ENCODE data around the gene IMMT. TPM values are rescaled to one million over a fixed set of nuclear protein-coding genes. Genes with fewer than 3 reads are reported as not detected.

Gene IMMT
- total RNA-seq, 4 donors from 2014 or later, result 46.9 to 59.7 (median 56.1) TPM

- no peak for TF ChIP-seq CTCF (IDR thresholded peaks at IDR 0.05; ENCODE audit: low read depth)
Observed at GRCh38 chr2:86194751-86195054, 559 bp downstream of the IMMT start.

GRCh38 chr2:86193901-86194567 lies 1.2 kb downstream of the IMMT start:
- TF ChIP-seq CTCF (IDR thresholded peaks at IDR 0.05; ENCODE audit: low read depth), result no peak

- TF ChIP-seq CTCF (IDR thresholded peaks at IDR 0.05; ENCODE audit: low read depth), result no peak
Observed at GRCh38 chr2:86189782-86190416, 5.4 kb downstream of the IMMT start.

- TF ChIP-seq CTCF (IDR thresholded peaks at IDR 0.05; ENCODE audit: low read depth), result no peak
Observed at GRCh38 chr2:86186431-86186830, 8.8 kb downstream of the IMMT start.

GRCh38 chr2:86185517-86186212 lies 9.6 kb downstream of the IMMT start:
- no peak for TF ChIP-seq CTCF (IDR thresholded peaks at IDR 0.05; ENCODE audit: low read depth)

GRCh38 chr2:86176597-86176996 lies 18.7 kb downstream of the IMMT start:
- no peak for TF ChIP-seq CTCF (IDR thresholded peaks at IDR 0.05; ENCODE audit: low read depth)

GRCh38 chr2:86175828-86176227 lies 19.4 kb downstream of the IMMT start:
- no peak for TF ChIP-seq CTCF (IDR thresholded peaks at IDR 0.05; ENCODE audit: low read depth)

Measured in subcutaneous adipose tissue (tissue), 4 donors.